ENCODE results near the gene AXIN1.
"Not testable (repeated sequence)": the region's sequence is repeated elsewhere in the genome, so short reads cannot be mapped to it uniquely, and the experiment has no call there.

DNA sequence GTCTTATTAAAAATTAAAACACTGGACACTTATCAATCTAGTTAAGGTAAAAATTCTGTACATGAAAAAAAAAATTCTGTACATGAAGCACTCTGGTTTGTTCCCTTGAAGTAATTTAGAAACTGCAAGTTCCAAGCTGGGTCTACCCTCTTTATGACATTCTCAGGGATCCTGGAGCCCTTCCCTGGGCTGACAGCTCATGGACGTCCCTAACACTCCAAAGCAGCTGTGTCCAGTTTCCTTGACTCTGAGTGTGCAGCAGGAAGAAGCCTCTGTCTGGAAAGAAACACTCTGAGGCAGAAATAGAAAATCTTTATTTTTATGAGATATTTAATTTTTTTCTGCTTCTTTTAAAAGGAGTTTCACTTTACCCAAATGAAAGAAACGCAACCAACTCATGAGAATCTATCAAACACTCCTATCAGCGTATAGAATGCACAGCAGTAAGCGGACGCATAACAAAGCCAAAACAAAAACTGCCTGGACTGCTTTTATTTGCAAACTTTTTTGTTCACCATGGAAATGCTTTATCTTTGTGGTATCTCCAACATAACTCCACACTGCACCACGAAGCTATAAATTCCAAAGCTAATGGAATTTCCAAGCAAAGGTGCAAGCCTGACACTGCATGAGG lies 21.2 kb downstream of the AXIN1 start:
- not testable (repeated sequence) for TF ChIP-seq ARID1B (IDR thresholded peaks at IDR 0.05); POLR2A (conservative IDR thresholded peaks at IDR 0.05); POLR2AphosphoS5 (IDR thresholded peaks at IDR 0.05; ENCODE audit: control insufficient read depth, insufficient read depth, low read depth, low read length); E2F8 (IDR thresholded peaks at IDR 0.05; ENCODE audit: low read depth, partially characterized antibody); HDAC2 (IDR thresholded peaks at IDR 0.05)

Data from K562 (cell line).